VCaP (cell line): ENCODE measurements around the gene C10orf143.

Experiments
- H3K27ac ChIP-seq: fragments of 450-650 bp; 2 replicates; pipeline ENCODE4 v1.5.1; 2017
- TF ChIP-seq, protein P1 (sequence below): fragments of 450-650 bp; conservative IDR thresholded peaks from 2 replicates; pipeline ENCODE4 v1.5.1; 2017; ENCODE audit warnings: mild to moderate bottlenecking, moderate library complexity

The C10orf143 gene

DNA sequence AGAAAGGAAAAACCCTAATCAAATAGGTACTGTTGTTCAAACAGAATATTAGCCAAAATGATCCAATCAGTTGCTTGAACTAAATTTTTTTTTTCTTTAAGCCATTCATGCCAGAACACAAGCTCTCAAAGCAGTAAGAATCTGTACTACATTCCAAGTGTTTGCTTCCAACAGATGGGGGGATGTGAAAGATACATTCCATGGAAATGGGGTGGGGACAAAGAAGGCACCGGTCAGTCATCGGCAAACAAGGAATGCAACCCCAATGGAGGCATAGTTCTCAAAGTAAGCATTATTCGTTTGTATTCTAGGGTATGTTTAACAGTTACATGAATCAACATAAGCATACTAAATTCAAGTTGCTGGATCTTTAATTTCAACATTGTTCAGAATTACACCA, 32.5 kb downstream of the C10orf143 start:
- TF ChIP-seq, protein P1, sequence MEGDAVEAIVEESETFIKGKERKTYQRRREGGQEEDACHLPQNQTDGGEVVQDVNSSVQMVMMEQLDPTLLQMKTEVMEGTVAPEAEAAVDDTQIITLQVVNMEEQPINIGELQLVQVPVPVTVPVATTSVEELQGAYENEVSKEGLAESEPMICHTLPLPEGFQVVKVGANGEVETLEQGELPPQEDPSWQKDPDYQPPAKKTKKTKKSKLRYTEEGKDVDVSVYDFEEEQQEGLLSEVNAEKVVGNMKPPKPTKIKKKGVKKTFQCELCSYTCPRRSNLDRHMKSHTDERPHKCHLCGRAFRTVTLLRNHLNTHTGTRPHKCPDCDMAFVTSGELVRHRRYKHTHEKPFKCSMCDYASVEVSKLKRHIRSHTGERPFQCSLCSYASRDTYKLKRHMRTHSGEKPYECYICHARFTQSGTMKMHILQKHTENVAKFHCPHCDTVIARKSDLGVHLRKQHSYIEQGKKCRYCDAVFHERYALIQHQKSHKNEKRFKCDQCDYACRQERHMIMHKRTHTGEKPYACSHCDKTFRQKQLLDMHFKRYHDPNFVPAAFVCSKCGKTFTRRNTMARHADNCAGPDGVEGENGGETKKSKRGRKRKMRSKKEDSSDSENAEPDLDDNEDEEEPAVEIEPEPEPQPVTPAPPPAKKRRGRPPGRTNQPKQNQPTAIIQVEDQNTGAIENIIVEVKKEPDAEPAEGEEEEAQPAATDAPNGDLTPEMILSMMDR = no peak

DNA sequence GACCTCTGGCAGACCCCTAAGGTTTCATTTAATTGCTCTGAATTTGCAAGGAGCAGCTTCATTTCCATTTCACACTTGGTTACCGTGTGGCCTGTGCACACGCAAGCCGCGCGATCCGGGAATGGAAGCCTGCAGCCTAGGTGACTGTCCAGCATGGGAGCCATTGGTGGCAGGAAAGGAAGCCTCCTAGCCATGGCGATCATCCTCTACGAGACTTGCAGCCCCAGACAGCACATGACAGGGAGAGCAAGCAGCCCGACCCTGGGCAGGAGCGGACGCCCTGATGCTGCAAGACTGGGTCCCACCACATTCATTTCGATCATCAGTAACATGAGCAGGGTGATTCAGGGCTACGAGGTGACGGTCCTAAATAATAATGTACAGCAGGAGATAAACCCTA, 33.9 kb downstream of the C10orf143 start:
- TF ChIP-seq, protein P1 = no peak
- H3K27ac ChIP-seq = no peak overlapping the region

More for the DNA sequence above, 32.5 kb downstream of the C10orf143 start:
- no peak overlapping the region for H3K27ac ChIP-seq

DNA sequence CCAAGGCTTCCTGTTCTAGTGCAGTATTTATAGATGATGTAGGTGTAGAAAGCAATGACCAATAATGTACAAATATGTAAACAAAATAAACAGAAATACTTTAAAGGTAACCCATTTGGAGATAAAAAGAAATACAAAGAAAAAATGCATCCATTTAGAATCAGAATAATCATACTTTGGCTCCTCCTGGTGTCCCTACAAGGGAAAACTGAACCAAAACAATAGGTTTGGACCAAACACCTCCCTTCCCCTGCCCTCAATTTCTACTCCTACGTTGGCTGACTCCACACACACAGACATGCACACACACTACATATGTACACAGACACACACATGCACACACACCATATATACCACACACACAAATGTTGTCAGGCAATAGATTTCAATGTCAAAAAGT, 36.0 kb downstream of the C10orf143 start:
- TF ChIP-seq, protein P1 = no peak

DNA sequence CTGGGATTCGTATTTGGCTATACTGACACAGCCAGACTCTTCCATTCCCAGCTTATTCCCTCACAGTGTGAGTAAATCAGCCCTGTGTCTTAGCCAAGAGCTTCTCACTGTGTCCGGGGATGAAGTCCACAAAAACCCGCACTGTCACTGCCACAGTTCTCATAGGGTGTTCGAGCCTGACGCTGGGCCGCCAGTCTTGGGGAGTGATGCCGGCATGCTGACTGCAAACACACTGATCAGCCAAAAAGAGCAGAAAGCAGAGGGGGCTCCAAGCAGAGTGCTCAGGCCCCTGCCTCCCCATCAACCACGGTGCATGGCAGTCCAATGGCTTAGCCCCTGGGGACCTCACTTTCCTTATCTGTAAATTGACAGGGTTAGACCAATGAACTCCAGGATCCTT, 36.7 kb downstream of the C10orf143 start:
- TF ChIP-seq, protein P1 = no peak
- H3K27ac ChIP-seq = no peak overlapping the region

More for the DNA sequence above, 36.0 kb downstream of the C10orf143 start:
- no peak overlapping the region for H3K27ac ChIP-seq

DNA sequence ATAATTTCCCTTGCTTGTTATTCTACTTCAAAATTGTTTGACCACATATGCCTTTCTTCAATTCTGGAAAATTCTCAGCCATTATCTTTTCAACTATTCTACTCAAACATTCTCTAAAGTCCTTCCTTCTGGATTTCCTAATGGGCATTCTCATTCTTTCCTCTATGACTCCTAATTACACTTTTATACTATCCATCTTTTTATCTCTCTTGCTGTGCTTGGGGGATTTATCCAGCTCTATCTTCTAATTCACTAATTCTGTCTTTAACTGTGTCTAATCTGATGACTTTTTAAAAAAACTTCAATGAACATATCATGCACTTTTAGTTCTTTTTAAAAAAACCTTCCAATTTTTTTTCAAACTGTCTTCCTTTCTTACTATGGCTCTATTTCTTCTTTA, 38.4 kb downstream of the C10orf143 start:
- no peak overlapping the region for H3K27ac ChIP-seq
- TF ChIP-seq, protein P1 = no peak

DNA sequence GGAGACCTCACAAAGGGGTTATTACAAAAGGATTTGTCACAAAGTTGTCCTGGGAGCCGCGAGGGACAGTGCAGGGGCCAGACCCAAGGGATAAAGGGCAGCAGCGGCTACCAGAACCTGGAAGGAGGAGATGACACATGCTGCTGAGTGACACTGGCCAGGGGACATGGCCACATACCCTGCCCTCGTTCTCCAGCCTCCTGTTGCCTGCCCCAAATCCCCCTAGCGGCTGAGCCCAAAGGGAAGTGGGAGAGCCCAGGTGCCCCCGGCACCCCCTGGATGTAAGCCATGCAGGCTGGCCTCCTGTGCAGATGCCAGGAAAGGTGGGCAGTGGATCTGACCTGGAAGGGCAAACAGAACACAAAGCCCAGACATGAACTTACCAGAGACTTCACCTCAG, 42.7 kb downstream of the C10orf143 start:
- TF ChIP-seq, protein P1 = no peak

DNA sequence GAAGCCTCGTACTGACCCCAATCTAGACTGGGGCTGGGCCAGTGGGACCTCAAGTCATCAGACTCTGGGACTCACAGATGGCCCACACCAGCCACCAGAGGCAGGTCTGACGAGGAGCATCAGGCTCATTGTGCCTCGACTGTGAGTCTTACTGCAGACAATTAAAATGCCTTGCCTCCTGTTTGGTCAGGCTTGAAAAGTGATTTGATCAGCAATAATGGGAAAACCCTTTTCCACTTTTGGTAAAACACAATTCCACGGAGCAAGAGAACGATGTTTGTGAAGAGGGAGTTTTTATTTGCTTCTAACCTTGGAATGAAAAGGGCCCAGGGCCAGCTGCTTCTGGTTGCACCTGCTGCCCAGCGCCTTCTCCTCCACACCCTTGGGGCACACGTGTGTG, 43.9 kb downstream of the C10orf143 start:
- no peak overlapping the region for H3K27ac ChIP-seq
- TF ChIP-seq, protein P1 = no peak

More for the DNA sequence above, 42.7 kb downstream of the C10orf143 start:
- H3K27ac ChIP-seq = no peak overlapping the region

DNA sequence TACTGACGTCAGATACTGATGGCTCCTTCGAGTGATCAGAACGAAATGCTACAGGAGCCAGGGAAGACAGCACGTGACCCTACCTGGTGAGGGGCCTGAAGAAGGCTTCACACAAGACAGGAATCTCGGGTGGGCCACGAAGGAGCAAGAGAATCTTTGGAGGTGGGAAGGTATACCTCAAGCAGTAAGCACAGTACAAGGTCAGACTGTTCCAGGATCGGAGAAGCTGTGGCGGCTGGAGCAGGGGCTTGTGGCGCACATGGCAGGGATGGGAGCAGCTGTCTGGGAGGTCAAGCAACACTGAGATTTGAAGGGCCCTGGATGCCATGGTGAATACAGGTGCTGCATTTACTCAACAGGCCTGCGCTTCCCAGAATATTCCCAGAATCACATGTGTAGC, 45.4 kb downstream of the C10orf143 start:
- no peak overlapping the region for H3K27ac ChIP-seq
- TF ChIP-seq, protein P1 = no peak
